Measurements from ENCODE around the gene ATRNL1. TPM values are rescaled to one million over a fixed set of nuclear protein-coding genes. Genes with fewer than 3 reads are reported as not detected.
"Not testable (repeated sequence)": the region's sequence is repeated elsewhere in the genome, so short reads cannot be mapped to it uniquely, and the experiment has no call there.

Gene ATRNL1
- total RNA-seq, 2 experiments from 2014 or later, result 0.21 TPM; not detected in 1

- intact Hi-C loops (cut with DNase I, micrococcal nuclease), result not testable (repeated sequence)
Measured at GRCh38 chr10:115367920-115368319, 274.8 kb downstream of the ATRNL1 start.

GRCh38 chr10:115379064-115379463, 285.9 kb downstream of the ATRNL1 start:
- H3K27me3 Mint-ChIP-seq, result no peaks in the 10 kb centered on the region
- no peak overlapping the region for H3K4me3 Mint-ChIP-seq

More at GRCh38 chr10:115367920-115368319, 274.8 kb downstream of the ATRNL1 start:
- H3K9me3 Mint-ChIP-seq (ENCODE audit: low read depth); CTCF ChIA-PET; H3K4me1 Mint-ChIP-seq; H3K27me3 Mint-ChIP-seq; POLR2A ChIA-PET; H3K36me3 Mint-ChIP-seq (ENCODE audit: low read depth); ATAC-seq; DNase-seq; H3K4me3 Mint-ChIP-seq; H3K27ac Mint-ChIP-seq: not testable (repeated sequence)

DNA sequence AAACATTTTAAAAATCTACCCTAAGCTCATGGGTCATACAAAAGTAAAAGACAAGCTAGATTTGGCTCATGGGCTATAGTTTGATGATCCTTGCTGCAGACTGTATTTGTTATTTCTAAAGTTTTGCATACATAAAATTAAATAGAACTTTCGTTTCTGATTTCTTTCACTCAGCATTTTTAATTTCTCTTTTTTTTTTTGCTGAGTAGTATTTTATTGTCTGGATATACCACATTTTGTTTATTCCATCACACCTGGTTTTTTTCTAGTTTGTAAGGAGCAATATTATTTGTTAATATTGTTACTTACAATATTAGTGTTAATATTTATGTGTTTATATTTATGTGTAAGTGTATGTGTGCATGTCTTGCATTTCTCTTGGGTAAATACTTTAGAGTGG, 291.5 kb downstream of the ATRNL1 start:
- Mint-ChIP-seq H3K9me3 (ENCODE audit: low read depth) (peaks cover 4% of the 10 kb centered on the region), H3K27ac (no peak overlapping the region), H3K4me3 (no peak overlapping the region), H3K4me1 (no peaks in the 10 kb centered on the region), H3K27me3 (no peaks in the 10 kb centered on the region), H3K36me3 (ENCODE audit: low read depth) (no peaks in the 10 kb centered on the region)
- POLR2A ChIA-PET, result no interaction called here
- intact Hi-C loops (cut with DNase I, micrococcal nuclease), result no loop called here
- ATAC-seq (no peak), DNase-seq (no peak)
- CTCF ChIA-PET, result interaction anchor here (0.6 to 0.7 kb wide), 2 partner anchors 34 to 633 kb away, joined by 3 read pairs; no protein-coding TSS in a partner anchor

More at GRCh38 chr10:115379064-115379463, 285.9 kb downstream of the ATRNL1 start:
- ChIA-PET CTCF (no interaction called here), POLR2A (no interaction called here)
- Mint-ChIP-seq H3K4me1 (no peaks in the 10 kb centered on the region), H3K36me3 (ENCODE audit: low read depth) (no peaks in the 10 kb centered on the region), H3K9me3 (ENCODE audit: low read depth) (peaks cover 3% of the 10 kb centered on the region), H3K27ac (no peak overlapping the region)
- DNase-seq (no peak), ATAC-seq (no peak)
- intact Hi-C loops (cut with DNase I, micrococcal nuclease), result no loop called here

DNA sequence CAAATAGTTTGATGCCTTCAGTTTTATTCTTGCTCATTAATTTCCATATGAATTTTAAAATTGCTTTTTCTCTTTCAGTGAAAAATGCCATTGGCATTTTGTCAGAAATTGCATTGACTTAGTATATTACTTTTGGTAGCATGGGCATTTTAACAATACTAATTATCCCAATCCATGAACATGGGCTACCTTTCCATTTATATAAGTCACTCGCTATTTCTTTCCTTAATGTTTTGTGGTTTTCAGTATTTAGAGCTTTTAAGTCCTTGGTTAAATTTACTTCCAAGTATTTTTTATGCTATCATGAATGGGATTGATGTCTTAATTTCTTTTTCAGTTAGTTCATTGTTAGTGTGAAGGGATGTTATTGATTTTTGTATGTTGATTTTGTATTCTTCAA, 297.4 kb downstream of the ATRNL1 start:
- Mint-ChIP-seq H3K4me1 (no peaks in the 10 kb centered on the region), H3K27ac (no peak overlapping the region), H3K4me3 (no peak overlapping the region), H3K9me3 (ENCODE audit: low read depth) (peaks cover 2% of the 10 kb centered on the region), H3K27me3 (no peaks in the 10 kb centered on the region), H3K36me3 (ENCODE audit: low read depth) (no peaks in the 10 kb centered on the region)
- intact Hi-C loops (cut with DNase I, micrococcal nuclease), result no loop called here
- POLR2A ChIA-PET, result no interaction called here
- ATAC-seq, result no peak
- CTCF ChIA-PET, result interaction anchor here (0.7 kb wide), 1 partner anchor 1182 kb away, joined by 3 read pairs; no protein-coding TSS in a partner anchor
- DNase-seq, result no peak

GRCh38 chr10:115398026-115398425, 304.9 kb downstream of the ATRNL1 start:
- ChIA-PET CTCF (interaction anchor here (0.6 kb wide), 1 partner anchor 380 kb away, joined by 4 read pairs; no protein-coding TSS in a partner anchor), POLR2A (no interaction called here)
- ATAC-seq, result no peak
- no peak overlapping the region for H3K27ac Mint-ChIP-seq
- H3K27me3 Mint-ChIP-seq, result no peaks in the 10 kb centered on the region
- intact Hi-C loops (cut with DNase I, micrococcal nuclease), result no loop called here
- H3K36me3 Mint-ChIP-seq (ENCODE audit: low read depth), result no peaks in the 10 kb centered on the region
- H3K4me1 Mint-ChIP-seq, result no peaks in the 10 kb centered on the region
- peaks cover 6% of the 10 kb centered on the region for H3K9me3 Mint-ChIP-seq (ENCODE audit: low read depth)
- H3K4me3 Mint-ChIP-seq, result no peak overlapping the region
- DNase-seq, result no peak

DNA sequence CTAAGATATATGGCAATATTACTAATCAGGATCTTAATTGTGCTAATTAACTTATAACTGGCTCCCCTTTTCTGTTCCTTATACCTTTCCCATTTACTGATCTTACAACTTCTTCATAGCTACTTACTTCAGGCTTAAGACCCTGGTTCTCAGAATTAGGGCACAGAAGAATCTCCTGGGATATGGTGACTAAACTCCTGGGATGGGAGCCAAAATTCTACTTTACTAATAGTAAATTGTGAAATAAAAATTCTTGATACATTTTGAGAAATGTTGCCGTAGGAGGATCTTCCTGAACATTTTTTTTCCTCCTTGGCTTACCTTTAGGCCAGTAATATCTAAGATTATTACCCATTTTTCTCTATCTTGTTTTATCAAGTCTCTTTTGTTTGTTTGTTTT, 309.5 kb downstream of the ATRNL1 start:
- Mint-ChIP-seq H3K27ac (no peak overlapping the region), H3K27me3 (no peaks in the 10 kb centered on the region), H3K36me3 (ENCODE audit: low read depth) (no peaks in the 10 kb centered on the region), H3K9me3 (ENCODE audit: low read depth) (peaks cover 12% of the 10 kb centered on the region), H3K4me3 (no peak overlapping the region), H3K4me1 (no peaks in the 10 kb centered on the region)
- intact Hi-C loops (cut with DNase I, micrococcal nuclease), result no loop called here
- DNase-seq (no peak), ATAC-seq (no peak)
- CTCF ChIA-PET, result no interaction called here
- POLR2A ChIA-PET, result no interaction called here

DNA sequence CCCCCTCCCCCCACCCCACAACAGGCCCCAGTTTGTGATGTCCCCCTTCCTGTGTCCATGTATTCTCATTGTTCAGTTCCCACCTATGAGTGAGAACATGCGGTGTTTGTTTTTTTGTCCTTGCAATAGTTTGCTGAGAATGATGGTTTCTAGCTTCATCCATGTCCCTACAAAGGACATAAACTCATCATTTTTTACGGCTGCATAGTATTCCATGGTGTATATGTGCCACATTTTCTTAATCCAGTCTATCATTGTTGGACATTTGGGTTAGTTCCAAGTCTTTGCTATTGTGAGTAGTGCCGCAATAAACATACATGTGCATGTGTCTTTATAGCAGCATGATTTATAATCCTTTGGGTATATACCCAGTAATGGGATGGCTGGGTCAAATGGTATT, 312.7 kb downstream of the ATRNL1 start:
- CTCF ChIA-PET, result not testable (repeated sequence)

DNA sequence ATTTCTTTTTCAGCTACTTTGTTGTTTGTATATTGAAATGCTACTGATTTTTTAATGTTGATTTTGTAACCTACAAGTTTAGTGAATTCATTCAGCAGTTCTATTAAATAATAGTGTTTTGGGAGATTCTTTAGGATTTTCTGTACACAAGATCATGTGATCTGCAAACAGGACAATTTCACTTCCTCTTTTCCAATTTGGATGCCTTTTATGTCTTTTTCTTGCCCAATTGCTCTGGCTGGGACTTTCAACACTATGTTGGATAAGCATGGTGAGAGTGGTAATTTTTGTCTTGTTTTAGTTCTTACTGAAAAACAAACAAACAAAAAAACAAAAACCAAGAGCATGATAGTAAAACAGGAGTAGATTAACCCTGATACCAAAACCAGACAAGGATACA, 316.2 kb downstream of the ATRNL1 start:
- no peak overlapping the region for H3K27ac Mint-ChIP-seq
- H3K4me3 Mint-ChIP-seq, result no peak overlapping the region
- ATAC-seq, result no peak
- no peaks in the 10 kb centered on the region for H3K4me1 Mint-ChIP-seq
- H3K27me3 Mint-ChIP-seq, result no peaks in the 10 kb centered on the region
- no peaks in the 10 kb centered on the region for H3K36me3 Mint-ChIP-seq (ENCODE audit: low read depth)
- ChIA-PET CTCF (interaction anchor here (0.7 kb wide), 1 partner anchor 12 kb away, joined by 3 read pairs; no protein-coding TSS in a partner anchor), POLR2A (no interaction called here)
- no peak for DNase-seq
- peaks cover 22% of the 10 kb centered on the region for H3K9me3 Mint-ChIP-seq (ENCODE audit: low read depth)
- intact Hi-C loops (cut with DNase I, micrococcal nuclease), result no loop called here

More for the DNA sequence above, 312.7 kb downstream of the ATRNL1 start:
- intact Hi-C loops (cut with DNase I, micrococcal nuclease); H3K4me1 Mint-ChIP-seq; ATAC-seq; H3K27me3 Mint-ChIP-seq; DNase-seq; H3K4me3 Mint-ChIP-seq; POLR2A ChIA-PET; H3K36me3 Mint-ChIP-seq (ENCODE audit: low read depth); H3K27ac Mint-ChIP-seq: not testable (repeated sequence)
- H3K9me3 Mint-ChIP-seq (ENCODE audit: low read depth), result peaks cover 24% of the 10 kb centered on the region

GRCh38 chr10:115417585-115418265, 324.6 kb downstream of the ATRNL1 start:
- intact Hi-C loops (cut with DNase I, micrococcal nuclease), result loop anchor here (5.0 to 10.0 kb wide), 3 partner anchors 243 to 540 kb away; no protein-coding TSS in a partner anchor
- POLR2A ChIA-PET, result no interaction called here
- Mint-ChIP-seq H3K27ac (no peak overlapping the region), H3K9me3 (ENCODE audit: low read depth) (peaks cover 15% of the 10 kb centered on the region), H3K4me3 (no peak overlapping the region), H3K27me3 (no peaks in the 10 kb centered on the region), H3K4me1 (no peaks in the 10 kb centered on the region), H3K36me3 (ENCODE audit: low read depth) (no peaks in the 10 kb centered on the region)
- ATAC-seq (peak; percentile 30), DNase-seq (peak; percentile 13)
- CTCF ChIA-PET, result no interaction called here

DNA sequence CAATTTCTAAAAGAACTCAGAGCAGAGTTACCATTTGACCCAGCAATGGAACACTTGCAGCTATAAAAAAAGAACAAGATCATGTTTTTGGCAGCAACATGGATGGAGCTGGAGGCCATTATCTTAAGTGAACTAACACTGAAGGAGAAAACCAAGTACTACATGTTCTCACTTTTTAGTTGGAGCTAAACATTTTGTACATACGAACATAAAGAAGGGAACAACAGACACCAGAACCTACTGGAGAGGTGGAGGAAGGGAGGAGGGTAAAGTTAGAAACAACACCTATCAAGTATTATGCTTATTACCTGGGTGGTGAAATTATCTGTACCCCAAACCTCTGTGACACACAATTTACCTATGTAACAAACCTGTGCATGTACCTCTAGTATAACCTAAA, 329.5 kb downstream of the ATRNL1 start:
- CTCF ChIA-PET, result no interaction called here
- Mint-ChIP-seq H3K27ac (no peak overlapping the region), H3K9me3 (ENCODE audit: low read depth) (peaks cover 18% of the 10 kb centered on the region), H3K4me1 (no peaks in the 10 kb centered on the region), H3K36me3 (ENCODE audit: low read depth) (no peaks in the 10 kb centered on the region), H3K27me3 (no peaks in the 10 kb centered on the region), H3K4me3 (no peak overlapping the region)
- ATAC-seq (no peak), DNase-seq (no peak)
- intact Hi-C loops (cut with DNase I, micrococcal nuclease), result no loop called here
- POLR2A ChIA-PET, result no interaction called here

DNA sequence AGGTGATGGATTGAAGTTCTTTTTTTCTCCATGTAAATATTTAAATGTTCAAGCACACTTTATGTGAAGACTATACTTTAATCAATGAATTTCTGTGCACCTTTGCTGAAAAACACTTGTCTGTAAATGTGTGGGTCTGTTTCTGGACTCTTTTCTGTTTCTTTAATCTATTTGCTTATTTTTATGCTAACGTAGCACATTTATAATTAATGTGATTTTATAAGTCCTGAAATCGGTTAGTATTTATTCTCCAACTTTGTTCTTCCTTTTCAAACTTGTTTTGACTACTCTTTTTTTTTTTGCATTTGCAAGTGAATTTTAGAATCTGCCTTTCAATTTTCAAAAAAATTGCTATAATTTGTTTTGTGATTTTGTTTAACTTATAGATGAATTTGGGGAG, 334.4 kb downstream of the ATRNL1 start:
- Mint-ChIP-seq H3K9me3 (ENCODE audit: low read depth) (peaks cover 2% of the 10 kb centered on the region), H3K4me3 (no peak overlapping the region), H3K27me3 (no peaks in the 10 kb centered on the region), H3K27ac (no peak overlapping the region), H3K4me1 (no peaks in the 10 kb centered on the region), H3K36me3 (ENCODE audit: low read depth) (no peaks in the 10 kb centered on the region)
- intact Hi-C loops (cut with DNase I, micrococcal nuclease), result no loop called here
- ChIA-PET CTCF (no interaction called here), POLR2A (no interaction called here)
- DNase-seq (no peak), ATAC-seq (no peak)

DNA sequence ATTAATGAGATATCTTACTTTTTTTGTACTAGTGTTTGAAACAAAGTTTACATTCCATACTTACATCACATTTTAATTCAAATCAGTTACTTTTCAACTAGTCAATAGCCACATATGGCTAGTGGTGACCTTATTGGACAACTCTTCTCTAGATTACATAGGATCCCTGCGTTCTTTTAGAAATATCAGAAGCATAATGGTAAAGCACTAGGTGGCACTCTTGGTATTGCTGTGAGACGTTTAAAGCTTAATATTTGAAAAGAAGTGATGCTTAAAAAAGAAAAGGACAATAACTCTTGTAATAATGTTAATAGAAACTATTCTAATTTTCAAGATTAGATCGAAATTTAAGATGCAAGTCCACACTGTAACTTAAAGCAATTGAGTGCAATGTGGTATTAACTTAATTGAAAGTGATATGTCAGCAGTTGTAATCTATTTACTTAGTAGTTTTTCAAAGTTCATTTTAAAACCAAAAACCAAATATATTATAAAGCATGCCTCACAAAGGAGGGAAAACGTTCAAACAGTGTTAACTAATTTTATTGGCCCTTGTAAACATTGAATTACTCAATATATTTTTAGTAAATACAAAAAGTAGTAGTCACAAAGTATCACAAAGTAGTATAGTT, 339.1 kb downstream of the ATRNL1 start:
- H3K4me3 Mint-ChIP-seq, result no peak overlapping the region
- DNase-seq (no peak), ATAC-seq (no peak)
- ChIA-PET POLR2A (no interaction called here), CTCF (no interaction called here)
- no peaks in the 10 kb centered on the region for H3K36me3 Mint-ChIP-seq (ENCODE audit: low read depth)
- no peaks in the 10 kb centered on the region for H3K9me3 Mint-ChIP-seq (ENCODE audit: low read depth)
- no peaks in the 10 kb centered on the region for H3K4me1 Mint-ChIP-seq
- no peaks in the 10 kb centered on the region for H3K27me3 Mint-ChIP-seq
- no peak overlapping the region for H3K27ac Mint-ChIP-seq
- intact Hi-C loops (cut with DNase I, micrococcal nuclease), result loop anchor here in 1 of 2 experiments (5.0 kb wide), 1 partner anchor 955 kb away; no protein-coding TSS in a partner anchor

All from activated CD4-positive, alpha-beta T cell treated with anti-CD3 and anti-CD28 coated beads for 36 hours (primary cell).